Measurements from ENCODE around the gene KRT80.

GRCh38 chr12:52204095-52204930 lies 12.5 kb upstream of the KRT80 start:
- TF ChIP-seq CTCF (conservative IDR thresholded peaks at IDR 0.05 in 1 of 2, IDR thresholded peaks at IDR 0.05 in 1 of 2; ENCODE audit: extremely low read depth in 1 of 2, insufficient read depth in 1 of 2, low read depth in 1 of 2, low read length in 2 of 2) = no peak
- no peak for TF ChIP-seq EZH2 (IDR thresholded peaks at IDR 0.05; ENCODE audit: borderline replicate concordance, low read length)

Measured in mammary epithelial cell (primary cell).